IPS-20b (cell line): ENCODE results near the gene GIPR.

Experiments
- H3K27ac ChIP-seq: one replicate; pipeline ENCODE4 v1.5.1; 2013; ENCODE audit warnings: low read length
- H3K27me3 ChIP-seq: 2 replicates; pipeline ENCODE4 v1.6.1; 2013; ENCODE audit warnings: mild to moderate bottlenecking, low read length, inconsistent platforms; ENCODE audit not compliant: insufficient read depth
- H3K36me3 ChIP-seq: 2 replicates; pipeline ENCODE4 v1.6.1; 2013; ENCODE audit warnings: low read depth, mild to moderate bottlenecking, inconsistent platforms, low read length, moderate library complexity; ENCODE audit not compliant: insufficient read depth
- H3K4me1 ChIP-seq: 2 replicates; pipeline ENCODE4 v1.6.1; 2013; ENCODE audit warnings: mild to moderate bottlenecking, control low read depth, inconsistent platforms, low read length, moderate library complexity; ENCODE audit not compliant: insufficient read depth
- H3K4me3 ChIP-seq: 2 replicates; pipeline ENCODE4 v1.5.1; 2013; ENCODE audit warnings: mild to moderate bottlenecking, low read length, inconsistent platforms
- H3K9ac ChIP-seq: 2 replicates; pipeline ENCODE4 v1.6.1; 2013; ENCODE audit warnings: low read depth, mild to moderate bottlenecking, inconsistent platforms, low read length, moderate library complexity
- H3K9me3 ChIP-seq: 2 replicates; pipeline ENCODE4 v1.6.1; 2013; ENCODE audit warnings: mild to moderate bottlenecking, low read depth, low read length, inconsistent platforms; ENCODE audit not compliant: insufficient read depth

Gene GIPR

GRCh38 chr19:45705115-45705514 is 37.1 kb downstream of the GIPR start:
- Histone ChIP-seq H3K4me3 (no peak overlapping the region), H3K36me3 (peaks cover 24% of the 10 kb centered on the region), H3K9ac (no peak overlapping the region), H3K27ac (no peak overlapping the region), H3K9me3 (no peaks in the 10 kb centered on the region), H3K27me3 (no peaks in the 10 kb centered on the region), H3K4me1 (no peaks in the 10 kb centered on the region)

GRCh38 chr19:45705710-45706415 is 37.8 kb downstream of the GIPR start:
- H3K4me3 ChIP-seq, result no peak overlapping the region
- H3K4me1 ChIP-seq, result no peaks in the 10 kb centered on the region
- H3K36me3 ChIP-seq, result peaks cover 28% of the 10 kb centered on the region
- H3K9me3 ChIP-seq, result no peaks in the 10 kb centered on the region
- no peak overlapping the region for H3K9ac ChIP-seq
- no peaks in the 10 kb centered on the region for H3K27me3 ChIP-seq
- H3K27ac ChIP-seq, result no peak overlapping the region

- Histone ChIP-seq H3K4me1 (peaks cover 2% of the 10 kb centered on the region; the same call in 1 of the 2 replicates), H3K9me3 (no peaks in the 10 kb centered on the region), H3K9ac (no peak overlapping the region), H3K27me3 (no peaks in the 10 kb centered on the region), H3K4me3 (no peak overlapping the region), H3K36me3 (peaks cover 19% of the 10 kb centered on the region; the same call in 1 of the 2 replicates), H3K27ac (no peak overlapping the region)
Observed at GRCh38 chr19:45710356-45711130, 42.5 kb downstream of the GIPR start.

- Histone ChIP-seq H3K4me3 (no peak overlapping the region), H3K9me3 (no peaks in the 10 kb centered on the region), H3K27ac (no peak overlapping the region), H3K4me1 (peaks cover 7% of the 10 kb centered on the region), H3K27me3 (no peaks in the 10 kb centered on the region), H3K9ac (no peak overlapping the region), H3K36me3 (peaks cover 19% of the 10 kb centered on the region; the same call in 1 of the 2 replicates)
Observed at GRCh38 chr19:45711851-45712698, 44.1 kb downstream of the GIPR start.

- no peaks in the 10 kb centered on the region for H3K27me3 ChIP-seq
- no peak overlapping the region for H3K4me3 ChIP-seq
- peaks cover 7% of the 10 kb centered on the region for H3K4me1 ChIP-seq
- peaks cover 19% of the 10 kb centered on the region; the same call in 1 of the 2 replicates for H3K36me3 ChIP-seq
- no peak overlapping the region for H3K27ac ChIP-seq
- H3K9ac ChIP-seq, result no peak overlapping the region
- no peaks in the 10 kb centered on the region for H3K9me3 ChIP-seq
Observed at GRCh38 chr19:45712699-45713067, 44.7 kb downstream of the GIPR start.

GRCh38 chr19:45713141-45713540 is 45.1 kb downstream of the GIPR start:
- peaks cover 9% of the 10 kb centered on the region for H3K4me1 ChIP-seq
- no peaks in the 10 kb centered on the region for H3K9me3 ChIP-seq
- H3K4me3 ChIP-seq, result no peak overlapping the region
- H3K27me3 ChIP-seq, result no peaks in the 10 kb centered on the region
- H3K9ac ChIP-seq, result no peak overlapping the region
- H3K36me3 ChIP-seq, result peaks cover 19% of the 10 kb centered on the region; the same call in 1 of the 2 replicates
- H3K27ac ChIP-seq, result no peak overlapping the region

GRCh38 chr19:45715139-45715538 is 47.1 kb downstream of the GIPR start:
- Histone ChIP-seq H3K4me1 (peaks cover 15% of the 10 kb centered on the region), H3K9ac (peak overlapping the region; percentile 94; the same call in 1 of the 2 replicates), H3K27ac (no peak overlapping the region), H3K4me3 (peak overlapping the region; percentile 13; the same call in 1 of the 2 replicates), H3K27me3 (no peaks in the 10 kb centered on the region), H3K36me3 (peaks cover 27% of the 10 kb centered on the region), H3K9me3 (no peaks in the 10 kb centered on the region)

- peaks cover 15% of the 10 kb centered on the region for H3K4me1 ChIP-seq
- H3K36me3 ChIP-seq, result peaks cover 21% of the 10 kb centered on the region
- H3K27ac ChIP-seq, result peak overlapping the region; percentile 51
- no peaks in the 10 kb centered on the region for H3K27me3 ChIP-seq
- H3K4me3 ChIP-seq, result peak overlapping the region; percentile 85
- H3K9ac ChIP-seq, result peak overlapping the region; percentile 94
- H3K9me3 ChIP-seq, result no peaks in the 10 kb centered on the region
Observed at GRCh38 chr19:45716359-45717130, 48.5 kb downstream of the GIPR start.

- H3K9me3 ChIP-seq, result no peaks in the 10 kb centered on the region
- H3K36me3 ChIP-seq, result peaks cover 17% of the 10 kb centered on the region
- peak overlapping the region; percentile 85 for H3K4me3 ChIP-seq
- H3K4me1 ChIP-seq, result peaks cover 15% of the 10 kb centered on the region
- peak overlapping the region; percentile 90 for H3K27ac ChIP-seq
- H3K9ac ChIP-seq, result peak overlapping the region; percentile 94
- no peaks in the 10 kb centered on the region for H3K27me3 ChIP-seq
Observed at GRCh38 chr19:45717131-45717982, 49.3 kb downstream of the GIPR start.

GRCh38 chr19:45717983-45718650 is 50.1 kb downstream of the GIPR start:
- Histone ChIP-seq H3K4me3 (peak overlapping the region; percentile 74), H3K4me1 (peaks cover 15% of the 10 kb centered on the region), H3K27me3 (no peaks in the 10 kb centered on the region), H3K9ac (peak overlapping the region; percentile 91; the same call in 1 of the 2 replicates), H3K36me3 (peaks cover 18% of the 10 kb centered on the region), H3K9me3 (no peaks in the 10 kb centered on the region), H3K27ac (peak overlapping the region; percentile 90)
